GM18868 (cell line): ENCODE results near the gene COL15A1.
"Not testable (repeated sequence)": the region's sequence is repeated elsewhere in the genome, so short reads cannot be mapped to it uniquely, and the experiment has no call there.

Experiments
- ATAC-seq: cut with Tn5 transposase; IDR thresholded peaks from one replicate; pipeline ENCODE4 v1.9.1; 2021; ENCODE audit warnings: mild to moderate bottlenecking, moderate library complexity; ENCODE audit not compliant: unreplicated experiment

COL15A1 gene

DNA sequence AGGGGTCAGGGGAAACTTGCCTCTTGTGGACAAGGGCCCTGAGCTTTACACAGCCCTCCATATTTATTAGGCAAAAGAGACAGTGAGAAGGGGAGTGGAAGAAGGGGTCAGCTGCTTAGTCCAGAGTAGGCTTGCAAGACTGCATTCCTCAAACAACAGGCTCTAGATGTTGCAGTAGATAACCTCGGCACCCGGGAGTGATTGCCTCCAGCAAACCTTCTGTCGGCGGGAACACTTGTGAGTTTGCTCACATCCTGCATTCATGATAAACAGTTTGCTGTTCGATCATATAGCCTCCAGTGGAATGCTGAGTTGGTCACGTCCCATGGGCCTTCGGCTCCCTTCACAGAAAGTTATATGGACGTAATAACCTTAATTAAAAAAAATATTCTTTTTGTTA lies 66.7 kb downstream of the COL15A1 start:
- ATAC-seq = not testable (repeated sequence)

- ATAC-seq = no peak
Measured at GRCh38 chr9:99011161-99011709, 67.5 kb downstream of the COL15A1 start.

- ATAC-seq = no peak
Measured at GRCh38 chr9:99012957-99013512, 69.3 kb downstream of the COL15A1 start.

DNA sequence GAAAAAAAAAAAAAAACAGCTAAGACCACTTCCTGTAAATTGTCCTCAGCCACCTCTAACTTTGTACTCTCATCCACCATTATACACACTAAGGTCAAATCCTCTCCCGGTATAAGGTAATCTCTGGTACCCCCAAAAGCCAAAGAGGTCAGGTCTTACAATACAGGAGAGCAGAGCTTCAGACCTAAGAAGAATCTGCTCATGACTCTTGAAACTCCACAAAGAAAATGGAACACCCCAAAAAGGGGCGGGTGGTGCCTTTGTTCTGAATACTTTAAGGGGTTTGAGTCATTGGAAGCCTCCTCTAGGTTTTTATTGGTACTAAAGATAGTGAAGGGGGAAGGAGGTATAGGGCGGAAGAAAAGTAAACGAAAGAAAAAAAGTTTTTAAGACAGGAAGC lies 69.8 kb downstream of the COL15A1 start:
- no peak for ATAC-seq

GRCh38 chr9:99015448-99015847 lies 71.7 kb downstream of the COL15A1 start:
- no peak for ATAC-seq

- no peak for ATAC-seq
Measured at GRCh38 chr9:99015890-99016289, 72.2 kb downstream of the COL15A1 start.

DNA sequence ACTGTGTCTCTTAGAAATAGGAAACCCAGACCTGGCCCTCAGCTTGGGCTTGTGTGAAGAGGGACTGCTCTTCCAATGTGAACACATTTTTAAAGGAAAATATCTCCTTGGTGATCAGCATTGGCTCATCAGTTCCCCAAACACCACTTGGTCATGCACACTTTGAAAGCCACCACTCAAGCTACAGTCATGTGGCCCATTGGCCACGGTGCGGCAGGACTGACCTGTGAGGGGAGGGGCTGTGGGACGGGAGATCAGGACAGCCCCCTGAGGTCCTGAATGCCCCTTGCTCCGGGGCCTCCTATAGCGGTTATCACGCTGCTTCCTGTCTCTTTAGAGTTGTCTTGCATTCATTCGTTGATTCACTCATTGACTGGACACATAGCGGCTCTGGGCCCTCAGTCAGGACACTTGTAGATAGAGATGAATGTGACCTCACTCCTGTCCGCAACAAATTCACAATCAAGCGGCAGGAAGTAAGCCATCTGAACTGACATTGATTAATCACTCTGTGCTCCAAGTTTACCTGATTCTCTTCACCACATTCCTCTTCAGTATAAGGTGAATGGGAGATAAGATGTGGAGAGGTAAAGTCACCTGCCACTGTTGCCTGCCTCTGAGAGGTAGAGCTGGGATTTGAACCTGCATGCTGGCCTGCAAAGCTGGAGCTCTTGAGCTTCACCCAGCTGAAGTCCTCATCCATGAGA lies 73.1 kb downstream of the COL15A1 start:
- ATAC-seq = no peak

DNA sequence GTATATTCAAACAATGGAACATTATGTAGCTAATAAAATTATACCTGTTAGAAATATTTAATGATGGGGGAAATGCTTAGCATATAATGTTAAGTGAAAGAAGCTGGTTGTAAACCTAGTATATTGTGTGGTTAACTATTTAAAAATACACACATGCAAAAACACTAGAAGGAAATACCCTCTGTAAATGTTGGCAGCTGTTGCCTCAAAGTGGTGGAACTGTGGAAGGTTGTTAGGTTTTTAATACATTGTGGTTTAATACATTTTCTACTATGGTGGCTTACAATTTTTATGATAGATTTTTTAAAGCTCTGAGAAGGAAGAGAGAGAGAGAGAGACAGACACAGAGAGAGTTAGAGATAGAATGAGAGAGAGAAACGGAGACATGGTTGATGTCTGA lies 74.9 kb downstream of the COL15A1 start:
- no peak for ATAC-seq

DNA sequence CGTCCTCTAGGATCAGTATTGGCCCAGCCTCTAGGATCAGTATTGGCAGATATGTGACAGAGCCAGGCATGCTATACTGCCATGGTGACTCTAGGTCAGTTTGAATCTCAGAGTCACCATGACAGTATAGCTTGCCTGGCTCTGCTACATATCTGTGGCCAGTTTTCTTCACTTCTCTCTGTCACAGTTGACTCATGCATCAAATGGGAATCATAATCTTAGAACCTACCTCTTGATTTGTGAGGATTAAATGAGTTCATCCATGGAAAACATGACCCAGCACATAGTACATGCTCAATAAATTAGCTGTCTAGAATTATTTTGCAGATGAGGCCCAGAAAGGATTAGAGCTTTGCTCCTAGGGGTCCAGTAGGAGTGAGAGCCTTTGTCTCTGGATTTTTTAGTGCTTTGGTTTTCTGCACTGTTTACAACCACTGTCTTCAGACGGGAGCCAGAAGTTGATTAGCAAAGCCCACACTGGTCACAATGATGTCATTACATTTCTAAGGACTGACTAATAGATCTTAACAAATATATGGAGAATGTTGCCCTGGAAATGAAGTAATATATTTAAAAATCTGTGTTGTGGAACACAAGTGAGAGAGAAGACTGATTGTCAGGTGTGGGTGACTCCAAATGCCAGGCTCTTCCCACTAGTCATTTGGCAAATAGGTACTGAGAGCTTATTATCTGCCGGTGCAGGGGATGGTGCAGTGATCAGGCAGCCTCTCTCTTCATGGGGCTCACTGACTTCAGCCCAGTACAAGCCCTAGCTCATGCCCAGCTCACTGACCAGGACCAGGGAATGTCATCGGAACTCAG lies 76.0 kb downstream of the COL15A1 start:
- no peak for ATAC-seq

GRCh38 chr9:99020786-99021436 lies 77.2 kb downstream of the COL15A1 start:
- no peak for ATAC-seq

DNA sequence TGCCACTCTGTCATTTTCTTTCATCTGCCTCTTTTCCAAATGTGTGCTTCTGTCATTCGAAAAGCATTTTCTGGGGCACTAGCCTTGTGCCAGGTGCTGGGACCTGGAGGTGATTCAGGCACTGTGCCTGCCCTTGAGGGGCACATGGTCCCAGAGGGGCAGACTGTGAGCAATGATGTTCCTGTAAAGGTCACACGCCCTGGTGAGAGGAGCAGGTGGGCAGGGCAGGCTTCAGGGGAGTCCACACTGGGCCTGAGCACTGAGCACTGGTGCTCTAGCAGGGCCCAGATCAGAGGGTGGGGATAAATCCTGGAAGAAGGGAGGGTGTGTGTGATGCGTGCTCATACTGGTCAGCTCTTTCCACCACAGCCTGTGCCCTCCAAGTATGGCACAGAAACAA lies 77.8 kb downstream of the COL15A1 start:
- ATAC-seq = no peak

GRCh38 chr9:99023231-99023630 lies 79.5 kb downstream of the COL15A1 start:
- ATAC-seq = no peak

DNA sequence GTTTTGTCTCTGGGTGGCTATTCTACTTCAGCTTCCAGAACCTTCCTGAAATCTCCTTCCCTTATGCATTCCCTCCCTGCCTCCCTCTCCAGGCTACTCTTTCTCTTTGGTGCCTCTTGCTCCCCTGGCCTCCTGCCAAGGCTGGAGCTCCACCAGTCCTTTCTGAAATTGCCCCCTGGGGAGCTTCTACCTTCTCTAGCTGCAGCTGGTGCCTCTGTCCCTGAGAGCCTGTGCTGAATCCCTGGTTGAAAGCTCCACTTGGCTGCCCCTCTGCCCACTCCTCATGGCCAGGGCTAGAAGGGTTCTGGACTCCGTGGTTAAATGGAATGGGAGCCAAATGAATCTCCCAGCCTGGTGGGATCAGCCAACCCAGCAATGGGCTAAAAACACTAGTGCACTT lies 80.1 kb downstream of the COL15A1 start:
- no peak for ATAC-seq

- no peak for ATAC-seq
Measured at GRCh38 chr9:99024959-99025358, 81.3 kb downstream of the COL15A1 start.

DNA sequence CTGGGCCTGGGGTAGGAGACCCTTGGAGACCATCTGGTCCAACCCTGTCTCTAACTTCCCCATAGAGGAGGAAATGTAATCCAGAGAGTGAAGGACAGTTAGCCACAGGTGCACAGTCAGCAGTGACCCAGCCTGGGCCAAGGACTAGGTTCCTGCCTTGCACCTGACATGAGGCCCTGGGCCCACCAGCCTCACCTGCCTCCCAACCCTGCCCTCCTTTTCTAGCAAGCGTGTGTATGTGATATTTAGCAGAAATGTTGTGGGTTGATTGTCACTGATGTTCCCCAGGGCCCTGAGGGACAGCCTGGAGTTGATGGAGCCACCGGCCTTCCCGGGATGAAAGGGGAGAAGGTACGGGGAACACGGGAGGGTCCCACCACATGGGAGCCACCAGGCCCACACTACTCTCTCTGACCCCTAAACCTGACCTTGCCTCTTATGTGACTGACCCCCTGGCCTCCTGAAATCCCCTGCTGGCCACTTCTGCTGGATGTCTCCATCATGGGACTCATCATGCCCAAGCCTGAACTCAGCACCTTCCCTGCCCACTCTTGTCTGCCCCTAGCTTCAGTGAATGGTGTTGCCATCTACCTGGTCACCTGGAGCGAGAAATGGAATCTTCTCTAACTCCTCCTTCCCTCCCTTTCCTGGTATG lies 82.0 kb downstream of the COL15A1 start:
- ATAC-seq = no peak

- ATAC-seq = no peak
Measured at GRCh38 chr9:99026271-99026955, 82.7 kb downstream of the COL15A1 start.

DNA sequence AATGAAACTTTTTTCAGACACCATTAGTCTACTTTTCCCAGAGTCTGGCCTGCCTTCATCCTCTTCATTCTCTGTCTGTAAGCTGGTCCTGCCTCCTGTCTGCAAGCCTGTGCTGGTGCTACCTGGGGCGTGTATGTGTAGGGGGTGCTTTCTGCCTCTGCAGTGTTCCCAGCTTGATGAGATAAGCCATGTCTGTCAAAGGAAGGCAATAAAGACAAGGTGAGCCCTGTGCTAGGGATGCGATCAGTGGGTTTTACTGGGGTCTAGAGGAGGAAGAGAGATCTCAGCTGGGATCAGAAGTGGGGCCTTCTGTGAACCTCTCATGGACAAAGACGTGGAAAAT lies 83.2 kb downstream of the COL15A1 start:
- no peak for ATAC-seq

- no peak for ATAC-seq
Measured at GRCh38 chr9:99027443-99027842, 83.7 kb downstream of the COL15A1 start.

GRCh38 chr9:99029083-99029645 lies 85.5 kb downstream of the COL15A1 start:
- ATAC-seq = no peak

DNA sequence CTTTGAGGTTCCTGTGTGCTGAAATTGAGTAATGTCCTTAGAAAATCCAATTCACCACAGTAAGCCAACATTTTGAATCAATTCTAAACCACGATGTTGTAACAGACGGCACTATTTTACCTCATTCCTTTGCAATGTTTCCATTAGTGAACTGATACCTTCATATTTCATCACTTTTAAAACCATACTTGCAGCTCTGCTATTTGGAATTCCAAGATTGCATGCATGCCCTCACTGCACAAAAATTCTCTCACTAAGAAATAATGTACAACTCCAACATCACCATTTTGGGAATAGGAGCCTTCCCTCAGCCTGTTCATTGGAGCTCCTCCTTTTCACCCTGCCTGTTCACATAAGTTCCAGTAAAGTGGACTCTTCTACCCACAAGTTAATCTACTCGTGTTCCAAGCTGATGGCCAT lies 86.4 kb downstream of the COL15A1 start:
- no peak for ATAC-seq
